Duodenal mucosa (tissue), 2 donors: Measurements from ENCODE around the gene TPX2.
"Not testable (repeated sequence)": the region's sequence is repeated elsewhere in the genome, so short reads cannot be mapped to it uniquely, and the experiment has no call there.

Source experiments
- H3K27ac ChIP-seq: one replicate; pipeline ENCODE4 v1.7.0; 2013; ENCODE audit warnings: low read depth, low read length
- H3K27me3 ChIP-seq, 2 donors: one replicate each; pipeline ENCODE4 v1.7.0; 2013; ENCODE audit warnings: low read length in 2 of 2, control low read depth in 1 of 2; ENCODE audit not compliant: insufficient read depth in 2 of 2, control insufficient read depth in 1 of 2
- H3K36me3 ChIP-seq, 2 donors: one replicate each; pipeline ENCODE4 v1.7.0; 2013; ENCODE audit warnings: low read length in 2 of 2, control low read depth in 1 of 2; ENCODE audit not compliant: insufficient read depth in 2 of 2, control insufficient read depth in 1 of 2
- H3K4me1 ChIP-seq, 2 donors: one replicate each; pipeline ENCODE4 v1.7.0; 2013; ENCODE audit warnings: low read length in 2 of 2, control low read depth in 1 of 2; ENCODE audit not compliant: insufficient read depth in 2 of 2, control insufficient read depth in 1 of 2
- H3K4me3 ChIP-seq, 2 donors: one replicate each; pipeline ENCODE4 v1.7.0; 2013; ENCODE audit warnings: low read length in 2 of 2, low read depth in 1 of 2
- H3K9ac ChIP-seq, 2 donors: one replicate each; pipeline ENCODE4 v1.7.0; 2013; ENCODE audit warnings: low read length in 2 of 2, low read depth in 1 of 2
- H3K9me3 ChIP-seq, 2 donors: one replicate each; pipeline ENCODE4 v1.7.0; 2013; ENCODE audit warnings: low read length in 2 of 2, control low read depth in 1 of 2; ENCODE audit not compliant: control insufficient read depth in 1 of 2

Gene TPX2

DNA sequence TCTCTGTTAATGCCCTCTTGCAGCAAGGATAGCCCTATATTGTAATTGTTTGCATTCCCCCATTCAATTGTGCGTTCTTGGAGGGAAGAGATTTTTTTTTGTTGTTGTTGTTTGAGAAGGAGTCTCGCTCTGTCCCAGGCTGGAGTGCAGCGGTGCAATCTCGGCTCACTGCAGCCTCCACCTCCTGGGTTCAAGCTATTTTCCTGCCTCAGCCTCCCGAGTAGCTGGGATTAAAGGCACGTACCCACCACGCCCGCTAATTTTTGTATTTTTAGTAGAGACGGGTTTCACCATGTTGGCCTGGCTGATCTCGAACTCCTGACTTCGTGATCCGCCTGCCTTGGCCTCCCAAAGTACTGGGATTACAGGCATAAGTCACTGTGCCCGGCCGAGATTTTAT is 7.9 kb downstream of the TPX2 start:
- H3K36me3 ChIP-seq, H3K9me3 ChIP-seq, H3K4me1 ChIP-seq, H3K9ac ChIP-seq, H3K27ac ChIP-seq, H3K27me3 ChIP-seq, H3K4me3 ChIP-seq: not testable (repeated sequence)

DNA sequence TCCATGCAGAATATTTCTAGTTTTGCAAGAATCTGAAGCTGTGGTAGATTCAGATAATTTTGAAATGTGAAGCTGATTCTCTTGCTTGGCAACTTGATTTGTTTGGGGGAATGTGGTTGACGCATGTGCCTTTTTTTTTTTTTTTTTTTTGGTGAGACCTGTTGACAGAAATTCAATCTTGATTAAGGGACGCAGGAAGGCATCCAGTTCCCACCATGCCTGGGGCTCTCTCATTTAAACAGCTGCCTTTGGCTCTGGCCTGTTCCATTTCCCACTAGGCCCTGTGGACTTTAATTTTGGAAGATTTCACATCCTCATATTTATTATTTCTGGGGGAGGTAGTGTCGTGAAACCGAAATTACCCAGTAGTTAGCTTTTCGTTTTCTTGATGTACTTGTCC is 8.6 kb downstream of the TPX2 start:
- H3K4me3 ChIP-seq, result no peak overlapping the region
- H3K27me3 ChIP-seq, result no peaks in the 10 kb centered on the region
- no peak overlapping the region for H3K9ac ChIP-seq
- H3K4me1 ChIP-seq, result no peaks in the 10 kb centered on the region
- H3K27ac ChIP-seq, result no peak overlapping the region
- no peaks in the 10 kb centered on the region for H3K9me3 ChIP-seq
- no peaks in the 10 kb centered on the region for H3K36me3 ChIP-seq

DNA sequence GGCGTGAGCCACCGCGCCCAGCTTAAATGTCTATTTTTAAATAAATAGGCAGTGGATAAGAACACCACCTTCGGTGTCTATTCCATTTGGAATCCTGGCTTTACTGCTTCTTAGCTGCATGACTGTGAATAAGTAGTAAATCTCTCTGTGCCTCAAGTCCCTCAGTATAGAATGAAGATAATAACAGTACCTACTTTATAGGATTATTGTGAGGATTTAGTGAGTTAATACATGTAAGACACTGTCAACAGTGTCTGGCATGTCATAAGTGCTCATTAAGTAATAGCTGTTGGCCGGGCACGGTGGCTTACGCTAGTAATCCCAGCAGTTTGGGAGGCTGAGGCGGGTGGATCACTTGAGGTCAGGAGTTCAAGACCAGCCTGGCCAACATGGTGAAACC is 10.1 kb downstream of the TPX2 start:
- Histone ChIP-seq H3K9me3 (no peaks in the 10 kb centered on the region), H3K4me1 (no peaks in the 10 kb centered on the region), H3K4me3 (no peak overlapping the region), H3K9ac (no peak overlapping the region), H3K36me3 (no peaks in the 10 kb centered on the region), H3K27ac (no peak overlapping the region), H3K27me3 (no peaks in the 10 kb centered on the region)

DNA sequence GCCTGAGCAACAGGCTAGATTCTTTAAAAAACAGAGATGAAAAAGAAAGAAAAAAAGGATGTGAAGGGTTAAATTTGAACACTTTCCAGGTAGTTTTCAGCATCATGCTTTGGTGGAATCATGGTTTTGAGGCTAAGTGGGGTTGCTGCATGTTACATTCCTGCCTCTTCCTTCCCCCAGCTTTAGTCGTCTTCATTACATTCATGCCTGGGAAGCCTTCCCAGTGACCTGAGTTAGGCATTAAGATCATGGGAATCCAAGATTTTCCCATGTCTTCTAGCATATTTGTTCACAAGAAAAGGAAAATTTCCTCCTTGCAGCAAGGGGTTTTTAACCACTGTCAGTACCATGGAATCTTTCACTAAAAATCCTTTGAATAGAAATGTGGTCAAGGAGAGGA is 12.0 kb downstream of the TPX2 start:
- H3K9ac ChIP-seq, result no peak overlapping the region

DNA sequence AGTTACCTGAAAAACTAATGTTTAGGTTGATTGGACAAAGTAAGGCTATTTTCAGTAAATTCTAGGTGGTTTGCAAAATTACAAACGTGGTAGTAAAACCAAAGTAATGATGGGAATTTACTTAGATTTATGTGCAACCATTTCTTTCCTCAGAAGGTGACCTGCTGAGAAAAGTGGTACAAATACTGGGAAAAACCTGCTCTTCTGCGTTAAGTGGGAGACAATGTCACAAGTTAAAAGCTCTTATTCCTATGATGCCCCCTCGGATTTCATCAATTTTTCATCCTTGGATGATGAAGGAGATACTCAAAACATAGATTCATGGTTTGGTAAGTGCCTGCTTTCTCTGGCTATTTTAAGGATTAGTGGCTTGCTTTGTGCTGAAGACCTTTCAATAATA is 18.2 kb downstream of the TPX2 start:
- Histone ChIP-seq H3K27me3 (no peaks in the 10 kb centered on the region), H3K9ac (no peak overlapping the region), H3K36me3 (peaks cover 0 to 2% of the 10 kb centered on the region in 2 donors), H3K9me3 (no peaks in the 10 kb centered on the region), H3K27ac (no peak overlapping the region), H3K4me1 (no peaks in the 10 kb centered on the region), H3K4me3 (no peak overlapping the region)

More for the DNA sequence above, 12.0 kb downstream of the TPX2 start:
- H3K9me3 ChIP-seq, result no peaks in the 10 kb centered on the region
- H3K27me3 ChIP-seq, result no peaks in the 10 kb centered on the region
- no peak overlapping the region for H3K4me3 ChIP-seq
- no peak overlapping the region for H3K27ac ChIP-seq
- H3K36me3 ChIP-seq, result no peaks in the 10 kb centered on the region
- no peaks in the 10 kb centered on the region for H3K4me1 ChIP-seq

DNA sequence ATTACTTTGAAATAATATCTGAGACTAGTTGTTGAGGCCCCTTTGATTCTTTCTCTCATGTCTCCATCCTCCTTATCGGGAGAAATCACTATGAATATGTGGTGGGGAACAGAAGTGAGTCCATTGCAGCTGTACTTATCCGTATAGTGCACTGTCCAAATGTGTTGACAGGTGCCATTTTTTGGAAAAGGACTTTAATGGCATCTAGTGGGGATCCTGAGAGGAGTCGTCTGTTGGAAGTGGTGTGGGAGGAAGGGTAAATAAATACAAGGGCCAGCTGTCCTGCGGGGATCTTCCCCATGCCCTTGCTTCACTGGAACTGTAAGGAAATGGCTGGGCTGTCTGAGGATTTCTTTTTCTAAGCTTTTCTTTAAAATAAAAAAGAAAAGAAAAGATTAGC is 19.4 kb downstream of the TPX2 start:
- H3K9me3 ChIP-seq, result no peaks in the 10 kb centered on the region
- no peak overlapping the region for H3K9ac ChIP-seq
- H3K4me3 ChIP-seq, result no peak overlapping the region
- H3K27me3 ChIP-seq, result no peaks in the 10 kb centered on the region
- no peak overlapping the region for H3K27ac ChIP-seq
- no peaks in the 10 kb centered on the region for H3K4me1 ChIP-seq
- peaks cover 0 to 2% of the 10 kb centered on the region in 2 donors for H3K36me3 ChIP-seq

DNA sequence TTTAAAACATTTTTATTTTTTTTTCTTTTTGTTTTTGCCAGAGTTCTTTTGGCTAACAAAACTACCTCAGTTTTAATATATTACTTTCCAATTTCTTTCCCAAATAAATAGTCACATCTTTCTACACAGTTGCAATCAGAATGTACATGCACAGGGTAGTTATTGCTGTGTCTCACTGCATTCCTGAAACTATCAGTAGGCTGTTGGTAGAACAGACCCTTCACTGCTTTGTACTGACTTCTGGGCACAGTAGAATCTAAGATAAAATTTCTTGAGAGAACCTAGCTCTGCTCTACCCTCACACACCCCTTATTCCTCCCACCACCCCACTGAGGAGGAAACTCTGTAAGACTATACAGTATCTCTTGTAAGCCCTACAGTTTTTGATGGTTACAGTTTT is 19.9 kb downstream of the TPX2 start:
- Histone ChIP-seq H3K27me3 (no peaks in the 10 kb centered on the region), H3K9me3 (no peaks in the 10 kb centered on the region), H3K4me1 (no peaks in the 10 kb centered on the region), H3K36me3 (peaks cover 0 to 2% of the 10 kb centered on the region in 2 donors), H3K9ac (no peak overlapping the region), H3K27ac (no peak overlapping the region), H3K4me3 (no peak overlapping the region)

- no peak overlapping the region for H3K9ac ChIP-seq
- H3K4me1 ChIP-seq, result no peaks in the 10 kb centered on the region
- no peak overlapping the region for H3K4me3 ChIP-seq
- no peaks in the 10 kb centered on the region for H3K9me3 ChIP-seq
- peaks cover 0 to 2% of the 10 kb centered on the region in 2 donors for H3K36me3 ChIP-seq
- no peak overlapping the region for H3K27ac ChIP-seq
- no peaks in the 10 kb centered on the region for H3K27me3 ChIP-seq
Observed at GRCh38 chr20:31759836-31760518, 20.9 kb downstream of the TPX2 start.

GRCh38 chr20:31760519-31761240 is 21.6 kb downstream of the TPX2 start:
- H3K36me3 ChIP-seq, result peaks cover 0 to 2% of the 10 kb centered on the region in 2 donors
- H3K27me3 ChIP-seq, result no peaks in the 10 kb centered on the region
- H3K27ac ChIP-seq, result no peak overlapping the region
- H3K4me3 ChIP-seq, result no peak overlapping the region
- no peak overlapping the region for H3K9ac ChIP-seq
- H3K4me1 ChIP-seq, result no peaks in the 10 kb centered on the region
- H3K9me3 ChIP-seq, result no peaks in the 10 kb centered on the region

DNA sequence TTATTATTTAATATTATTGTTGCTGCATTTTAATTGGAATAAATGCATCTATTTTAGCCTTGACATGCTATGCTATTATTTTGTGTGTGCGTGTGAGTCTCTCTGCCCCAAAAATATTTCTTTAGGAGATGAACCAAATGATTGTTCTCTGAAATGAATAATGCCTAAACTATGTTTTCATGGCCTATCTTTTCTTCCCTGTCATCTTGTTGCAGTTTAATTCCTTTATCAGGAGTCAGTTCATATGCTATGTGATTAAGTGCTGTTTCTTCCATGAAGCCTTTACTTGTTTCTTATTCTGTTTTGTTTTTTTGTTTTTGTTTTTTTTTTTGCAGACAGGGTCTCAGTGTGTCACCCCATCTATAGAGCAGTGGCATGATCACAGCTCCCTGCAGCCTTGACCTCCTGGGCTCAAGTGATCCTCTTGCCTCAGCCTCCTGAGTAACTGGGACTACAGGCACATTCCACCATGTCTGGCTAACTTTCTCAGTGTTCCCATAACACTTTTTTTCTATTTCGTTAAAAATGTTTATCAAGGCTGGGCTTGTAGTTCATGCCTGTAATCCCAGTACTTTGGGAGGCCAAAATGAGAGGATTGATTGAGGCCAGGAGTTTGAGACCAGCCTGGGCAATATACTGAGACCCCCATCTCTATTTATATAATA is 25.7 kb downstream of the TPX2 start:
- no peaks in the 10 kb centered on the region for H3K27me3 ChIP-seq
- no peak overlapping the region for H3K9ac ChIP-seq
- H3K27ac ChIP-seq, result no peak overlapping the region
- no peaks in the 10 kb centered on the region for H3K4me1 ChIP-seq
- peaks cover 0 to 6% of the 10 kb centered on the region in 2 donors for H3K36me3 ChIP-seq
- no peak overlapping the region for H3K4me3 ChIP-seq
- no peaks in the 10 kb centered on the region for H3K9me3 ChIP-seq
